ENCODE results near the gene TEX48. TPM values are rescaled to one million over a fixed set of nuclear protein-coding genes. Genes with fewer than 3 reads are reported as not detected.

Gene TEX48
- total RNA-seq, 1 experiment from 2014 or later, result not detected

GRCh38 chr9:114688379-114688778 lies 6.4 kb upstream of the TEX48 start:
- Mint-ChIP-seq H3K4me1 (0 out of 2 replicates have a peak, but pooled peaks cover 6% of the 10 kb centered on the region), H3K27me3 (ENCODE audit: low read depth) (peaks cover 28% of the 10 kb centered on the region), H3K9me3 (no peaks in the 10 kb centered on the region), H3K36me3 (no peaks in the 10 kb centered on the region), H3K4me3 (no peak overlapping the region), H3K27ac (no peak overlapping the region)
- DNase-seq (ENCODE audit: low spot score) (no peak), ATAC-seq (no peak)
- ChIA-PET POLR2A (no interaction called here), CTCF (no interaction called here)
- TF ChIP-seq E2F1 (CRISPR knock-in tag; IDR thresholded peaks at IDR 0.05) (no peak), NFE2L1 (CRISPR knock-in tag; IDR thresholded peaks at IDR 0.05) (no peak), CREM (CRISPR knock-in tag; IDR thresholded peaks at IDR 0.05) (no peak), MAX (CRISPR knock-in tag; IDR thresholded peaks at IDR 0.05) (no peak), CBFB (CRISPR knock-in tag; IDR thresholded peaks at IDR 0.05; ENCODE audit: low read depth) (no peak), HMGA2 (CRISPR knock-in tag; IDR thresholded peaks at IDR 0.05) (no peak)

- Mint-ChIP-seq H3K27ac (no peak overlapping the region), H3K27me3 (ENCODE audit: low read depth) (peaks cover 18% of the 10 kb centered on the region), H3K9me3 (no peaks in the 10 kb centered on the region), H3K36me3 (no peaks in the 10 kb centered on the region), H3K4me3 (no peak overlapping the region), H3K4me1 (0 out of 2 replicates have a peak, but pooled peaks cover 6% of the 10 kb centered on the region)
- DNase-seq (ENCODE audit: low spot score), result no peak
- TF ChIP-seq ATF2 (CRISPR knock-in tag; IDR thresholded peaks at IDR 0.05; ENCODE audit: borderline replicate concordance, low read depth), result no peak
- TF ChIP-seq ZNF281 (CRISPR knock-in tag; IDR thresholded peaks at IDR 0.05), result no peak
- TF ChIP-seq ZNF263 (CRISPR knock-in tag; IDR thresholded peaks at IDR 0.05; ENCODE audit: low read depth), result no peak
- no peak for TF ChIP-seq E2F1 (CRISPR knock-in tag; IDR thresholded peaks at IDR 0.05)
- TF ChIP-seq EMX1 (CRISPR knock-in tag; IDR thresholded peaks at IDR 0.05), result no peak
- no peak for TF ChIP-seq PREB (CRISPR knock-in tag; IDR thresholded peaks at IDR 0.05; ENCODE audit: borderline replicate concordance)
- ChIA-PET POLR2A (no interaction called here), CTCF (no interaction called here)
- no peak for ATAC-seq
These were observed 5.0 kb upstream of the TEX48 start for GRCh38 chr9:114687034-114687433.

GRCh38 chr9:114685951-114686350 lies 4.0 kb upstream of the TEX48 start:
- peaks cover 6% of the 10 kb centered on the region; the same call in 1 of the 2 replicates for H3K4me1 Mint-ChIP-seq
- DNase-seq (ENCODE audit: low spot score) (no peak), ATAC-seq (no peak)
- CTCF ChIA-PET, result interaction anchor here (0.7 to 0.9 kb wide), 2 partner anchors 33 to 112 kb away, joined by 3 read pairs; no protein-coding TSS in a partner anchor
- H3K27me3 Mint-ChIP-seq (ENCODE audit: low read depth), result peaks cover 9% of the 10 kb centered on the region
- H3K9me3 Mint-ChIP-seq, result no peaks in the 10 kb centered on the region
- no peaks in the 10 kb centered on the region for H3K36me3 Mint-ChIP-seq
- no peak overlapping the region for H3K4me3 Mint-ChIP-seq
- POLR2A ChIA-PET, result no interaction called here
- H3K27ac Mint-ChIP-seq, result no peak overlapping the region
- no peak for TF ChIP-seq JAZF1 (CRISPR knock-in tag; IDR thresholded peaks at IDR 0.05)
- no peak for TF ChIP-seq ESRRA (CRISPR knock-in tag; IDR thresholded peaks at IDR 0.05; ENCODE audit: borderline replicate concordance)
- no peak for TF ChIP-seq HMGXB4 (CRISPR knock-in tag; IDR thresholded peaks at IDR 0.05)
- TF ChIP-seq ZNF532 (CRISPR knock-in tag; IDR thresholded peaks at IDR 0.05; ENCODE audit: borderline replicate concordance), result no peak
- no peak for TF ChIP-seq NFATC4 (CRISPR knock-in tag; IDR thresholded peaks at IDR 0.05)
- no peak for TF ChIP-seq ZNF671 (CRISPR knock-in tag; IDR thresholded peaks at IDR 0.05)
- TF ChIP-seq NFYB (CRISPR knock-in tag; conservative IDR thresholded peaks at IDR 0.05; ENCODE audit: low read depth), result no peak
